PC-9 (cell line): ENCODE results near the gene NDUFV3. TPM values are rescaled to one million over a fixed set of nuclear protein-coding genes. Genes with fewer than 3 reads are reported as not detected.

ENCODE experiments used
- BruUV-seq: library from RNA; stranded (reverse); fragments of 400-500 nt; replicated peaks from 2 replicates; lab custom pipeline; 2021; lab: Mats Ljungman, UMichigan
- CTCF ChIA-PET: fragments of 300-600 bp; sonication (Branson Sonifier 250); formaldehyde crosslinking; loops from one replicate; lab custom pipeline; 2022; ENCODE audit warnings: antibody characterized with exemption; lab: Charles Lee
- POLR2A ChIA-PET: fragments of 300-600 bp; sonication (Branson Sonifier 250); formaldehyde crosslinking; loops from one replicate; lab custom pipeline; 2022; ENCODE audit warnings: antibody characterized with exemption; ENCODE audit not compliant: unreplicated experiment; lab: Charles Lee
- DNase-seq, 2 experiments: peaks; one replicate each; pipeline versions ENCODE4 v3.0.0 to v3.0.0-alpha.2; 2015 to 2022; ENCODE audit warnings: mixed read lengths in 1 of 2
- H2AFZ ChIP-seq: fragments of 200-600 bp; sonication (generic); 2 replicates; pipeline ENCODE4 v1.8.1; 2017; ENCODE audit warnings: antibody characterized with exemption
- H3F3A ChIP-seq: fragments of 200-600 bp; sonication (generic); 2 replicates; pipeline ENCODE4 v1.8.1; 2017; ENCODE audit warnings: antibody characterized with exemption, mild to moderate bottlenecking, low read depth; ENCODE audit not compliant: insufficient read depth
- H3K27ac ChIP-seq: fragments of 200-600 bp; sonication (generic); 2 replicates; pipeline ENCODE4 v1.6.1; 2016; ENCODE audit warnings: mixed run types
- H3K27me3 ChIP-seq: fragments of 200-600 bp; sonication (generic); 2 replicates; pipeline ENCODE4 v1.6.1; 2016; ENCODE audit warnings: low read depth, mixed run types; ENCODE audit not compliant: insufficient read depth
- H3K36me3 ChIP-seq: fragments of 200-600 bp; sonication (generic); 2 replicates; pipeline ENCODE4 v1.6.1; 2016; ENCODE audit warnings: low read depth, mixed run types
- H3K4me1 ChIP-seq: fragments of 200-600 bp; sonication (generic); replicated peaks from 2 replicates; pipeline ENCODE4 v1.6.1; 2016; ENCODE audit warnings: mixed run types; ENCODE audit not compliant: insufficient read depth
- H3K4me2 ChIP-seq: fragments of 200-600 bp; sonication (generic); 2 replicates; pipeline ENCODE4 v1.6.1; 2017; ENCODE audit warnings: mixed run types
- H3K4me3 ChIP-seq: fragments of 200-600 bp; sonication (generic); 2 replicates; pipeline ENCODE4 v1.6.1; 2016; ENCODE audit warnings: mixed run types
- H3K79me2 ChIP-seq: fragments of 200-600 bp; sonication (generic); 2 replicates; pipeline ENCODE4 v1.6.1; 2017; ENCODE audit warnings: low read depth, mixed run types
- H3K9me2 ChIP-seq: fragments of 200-600 bp; sonication (generic); 2 replicates; pipeline ENCODE4 v1.8.1; 2017; ENCODE audit warnings: mild to moderate bottlenecking; ENCODE audit not compliant: insufficient read depth
- H3K9me3 ChIP-seq: fragments of 200-600 bp; sonication (generic); 2 replicates; pipeline ENCODE4 v1.8.1; 2016; ENCODE audit warnings: low read depth; ENCODE audit not compliant: insufficient read depth
- H4K20me1 ChIP-seq: fragments of 200-600 bp; sonication (generic); 2 replicates; pipeline ENCODE4 v1.8.1; 2017; ENCODE audit not compliant: insufficient read depth
- CTCF ChIP-seq: fragments of 200-600 bp; sonication (generic); conservative IDR thresholded peaks from 2 replicates; pipeline ENCODE4 v1.6.1; 2017; ENCODE audit warnings: mixed run types, antibody characterized with exemption, mild to moderate bottlenecking, moderate library complexity
- EZH2 ChIP-seq: fragments of 200-600 bp; sonication (generic); IDR thresholded peaks from 2 replicates; pipeline ENCODE4 v1.8.0; 2017; ENCODE audit warnings: antibody characterized with exemption, low read depth
- intact Hi-C: fragments of 100-400 bp; cut with micrococcal nuclease; formaldehyde crosslinking; loops from one replicate; pipeline ENCODE4 v1.10.0; 2022; ENCODE audit not compliant: unreplicated experiment
- total RNA-seq: library from RNA; stranded (reverse); gene quantifications from 2 replicates; pipeline ENCODE4 v1.2.3, GENCODE V29; 2021

The NDUFV3 gene
- total RNA-seq, 1 experiment from 2014 or later, result 20.7 TPM

GRCh38 chr21:42849759-42850412 lies 43.2 kb upstream of the NDUFV3 start:
- no TSS peak for BruUV-seq
- peaks cover 4% of the 10 kb centered on the region for H4K20me1 ChIP-seq
- intact Hi-C loops, result no loop called here
- POLR2A ChIA-PET, result no interaction called here
- H3K27ac ChIP-seq, result no peak overlapping the region
- no peak for TF ChIP-seq CTCF
- H3K79me2 ChIP-seq, result no peaks in the 10 kb centered on the region
- H3K4me2 ChIP-seq, result no peak overlapping the region
- H3K9me3 ChIP-seq, result no peaks in the 10 kb centered on the region
- no peak for DNase-seq
- CTCF ChIA-PET, result no interaction called here
- H3K4me1 ChIP-seq, result no peaks in the 10 kb centered on the region
- no peaks in the 10 kb centered on the region for H3F3A ChIP-seq
- no peak overlapping the region for H2AFZ ChIP-seq
- no peaks in the 10 kb centered on the region for H3K36me3 ChIP-seq
- no peaks in the 10 kb centered on the region for H3K9me2 ChIP-seq
- H3K4me3 ChIP-seq, result no peak overlapping the region
- no peaks in the 10 kb centered on the region for H3K27me3 ChIP-seq

GRCh38 chr21:42850463-42850862 lies 42.6 kb upstream of the NDUFV3 start:
- DNase-seq, result no peak
- Histone ChIP-seq H3K79me2 (no peaks in the 10 kb centered on the region), H3K4me1 (no peaks in the 10 kb centered on the region), H2AFZ (no peak overlapping the region), H3K36me3 (no peaks in the 10 kb centered on the region), H4K20me1 (no peaks in the 10 kb centered on the region; the same call in 1 of the 2 replicates), H3K4me2 (no peak overlapping the region), H3K4me3 (no peak overlapping the region), H3K27ac (no peak overlapping the region), H3F3A (no peaks in the 10 kb centered on the region), H3K9me3 (no peaks in the 10 kb centered on the region), H3K27me3 (no peaks in the 10 kb centered on the region), H3K9me2 (no peaks in the 10 kb centered on the region)
- TF ChIP-seq EZH2 (no peak), CTCF (no peak)
- POLR2A ChIA-PET, result no interaction called here
- CTCF ChIA-PET, result no interaction called here
- no TSS peak for BruUV-seq
- intact Hi-C loops, result no loop called here

GRCh38 chr21:42850866-42851391 lies 42.2 kb upstream of the NDUFV3 start:
- no peak overlapping the region for H3K4me2 ChIP-seq
- H3K4me3 ChIP-seq, result no peak overlapping the region
- H3K9me3 ChIP-seq, result no peaks in the 10 kb centered on the region
- H4K20me1 ChIP-seq, result no peaks in the 10 kb centered on the region; the same call in 1 of the 2 replicates
- no peak overlapping the region for H3K27ac ChIP-seq
- DNase-seq, result no peak
- H2AFZ ChIP-seq, result no peak overlapping the region
- H3K4me1 ChIP-seq, result no peaks in the 10 kb centered on the region
- no peaks in the 10 kb centered on the region for H3K36me3 ChIP-seq
- TF ChIP-seq CTCF, result peak; percentile 46
- no peak for TF ChIP-seq EZH2
- no TSS peak for BruUV-seq
- no peaks in the 10 kb centered on the region for H3F3A ChIP-seq
- no peaks in the 10 kb centered on the region for H3K27me3 ChIP-seq
- H3K79me2 ChIP-seq, result no peaks in the 10 kb centered on the region
- ChIA-PET POLR2A (no interaction called here), CTCF (no interaction called here)
- intact Hi-C loops, result no loop called here
- H3K9me2 ChIP-seq, result no peaks in the 10 kb centered on the region
